K562 (cell line): ENCODE data around the gene KIF9. TPM values are rescaled to one million over a fixed set of nuclear protein-coding genes. Genes with fewer than 3 reads are reported as not detected.

ENCODE experiments used
- ILF3 ChIP-seq: fragments of 450-650 bp; IDR thresholded peaks from 2 replicates; pipeline ENCODE4 v1.6.1; 2018; ENCODE audit warnings: antibody characterized with exemption, mild to moderate bottlenecking, moderate library complexity, borderline replicate concordance
- IRF2 ChIP-seq: sonication (generic); formaldehyde crosslinking; IDR thresholded peaks from 2 replicates; pipeline ENCODE4 v1.8.1; 2022; ENCODE audit warnings: mild to moderate bottlenecking, missing genetic modification reagents
- NFE2 ChIP-seq: IDR thresholded peaks from 2 replicates; pipeline ENCODE4 v1.6.1; 2014; ENCODE audit warnings: antibody characterized with exemption, low read depth
- RBM22 ChIP-seq: fragments of 200-400 bp; formaldehyde crosslinking; IDR thresholded peaks from 2 replicates; pipeline ENCODE4 v1.6.1; 2018; ENCODE audit warnings: low read length, low read depth; ENCODE audit not compliant: poor library complexity, severe bottlenecking
- TEAD2 ChIP-seq: fragments of 450-650 bp; IDR thresholded peaks from 2 replicates; pipeline ENCODE4 v1.6.1; 2016; ENCODE audit warnings: missing genetic modification characterization, control low read depth, missing compliant biosample characterization
- ZEB2 ChIP-seq: fragments of 450-650 bp; IDR thresholded peaks from 2 replicates; pipeline ENCODE4 v1.6.1; 2016
- ZFP36 ChIP-seq: fragments of 150-350 bp; IDR thresholded peaks from 2 replicates; pipeline ENCODE4 v1.6.1; 2018; ENCODE audit warnings: low read length, low read depth; ENCODE audit not compliant: partially characterized antibody
- ZNF699 ChIP-seq: fragments of 250-450 bp; sonication (Bioruptor Pico); IDR thresholded peaks from 2 replicates; pipeline ENCODE4 v1.8.0; 2021; ENCODE audit warnings: mild to moderate bottlenecking, moderate library complexity; ENCODE audit not compliant: insufficient replicate concordance
- polyA plus RNA-seq, 8 experiments: library from polyadenylated mRNA; depleted of rRNA in 4 of 8; stranded (reverse) in 5 of 8; unstranded in 3 of 8; fragments of >200 nt; fragmentation: Nextera tagmentation in 2 of 8; fragmentation: Illumina TruSeq in 1 of 8; extraction: Ambion mirVana in 2 of 8; extraction: Trizol in 1 of 8; gene quantifications; 2 replicates each; pipeline versions ENCODE4 v1.2.1 to v1.2.3, GENCODE V29; 2011 to 2014; ENCODE audit warnings: inconsistent platforms in 1 of 8, missing spikeins in 1 of 8
- total RNA-seq, 7 experiments: library from RNA; depleted of rRNA in 6 of 7; stranded (reverse); fragments of >200 nt in 6 of 7; fragmentation: Illumina TruSeq in 2 of 7; extraction: Trizol in 2 of 7; gene quantifications; 2 replicates each; pipeline versions ENCODE4 v1.2.1 to v1.2.3, GENCODE V29; 2011 to 2021; ENCODE audit warnings: low replicate concordance in 1 of 7
- TF ChIP-seq, protein P1 (sequence below): fragments of 200-800 bp; sonication (Bioruptor generic); IDR thresholded peaks from 2 replicates; pipeline ENCODE4 v1.6.1; 2016; ENCODE audit warnings: missing genetic modification characterization, missing compliant biosample characterization
- TF ChIP-seq, protein P2 (sequence below), 2 experiments: fragments of 200-800 bp in 1 of 2; sonication (Bioruptor generic) in 1 of 2; sonication (generic) in 1 of 2; formaldehyde crosslinking in 1 of 2; IDR thresholded peaks in 1 of 2; conservative IDR thresholded peaks in 1 of 2; 2 replicates each; pipeline versions ENCODE4 v1.5.0 to v1.6.1; 2016 to 2020; ENCODE audit warnings: missing compliant biosample characterization in 1 of 2, missing genetic modification characterization in 1 of 2, missing genetic modification reagents in 1 of 2
- TF ChIP-seq, protein P3 (sequence below): sonication (generic); formaldehyde crosslinking; IDR thresholded peaks from 2 replicates; pipeline ENCODE4 v1.8.0; 2022; ENCODE audit warnings: missing genetic modification reagents, mild to moderate bottlenecking, borderline replicate concordance
- TF ChIP-seq, protein P4 (sequence below): sonication (generic); formaldehyde crosslinking; IDR thresholded peaks from 2 replicates; pipeline ENCODE4 v1.8.0; 2022; ENCODE audit warnings: mild to moderate bottlenecking, missing genetic modification reagents

Gene KIF9
- total and polyA plus RNA-seq, 9 of the 15 experiments (the other 6 are each of a cell fraction or from before 2014, with no cell fraction given) = 16.9 to 56.9 (median 25.0) TPM

- TF ChIP-seq, protein P1, sequence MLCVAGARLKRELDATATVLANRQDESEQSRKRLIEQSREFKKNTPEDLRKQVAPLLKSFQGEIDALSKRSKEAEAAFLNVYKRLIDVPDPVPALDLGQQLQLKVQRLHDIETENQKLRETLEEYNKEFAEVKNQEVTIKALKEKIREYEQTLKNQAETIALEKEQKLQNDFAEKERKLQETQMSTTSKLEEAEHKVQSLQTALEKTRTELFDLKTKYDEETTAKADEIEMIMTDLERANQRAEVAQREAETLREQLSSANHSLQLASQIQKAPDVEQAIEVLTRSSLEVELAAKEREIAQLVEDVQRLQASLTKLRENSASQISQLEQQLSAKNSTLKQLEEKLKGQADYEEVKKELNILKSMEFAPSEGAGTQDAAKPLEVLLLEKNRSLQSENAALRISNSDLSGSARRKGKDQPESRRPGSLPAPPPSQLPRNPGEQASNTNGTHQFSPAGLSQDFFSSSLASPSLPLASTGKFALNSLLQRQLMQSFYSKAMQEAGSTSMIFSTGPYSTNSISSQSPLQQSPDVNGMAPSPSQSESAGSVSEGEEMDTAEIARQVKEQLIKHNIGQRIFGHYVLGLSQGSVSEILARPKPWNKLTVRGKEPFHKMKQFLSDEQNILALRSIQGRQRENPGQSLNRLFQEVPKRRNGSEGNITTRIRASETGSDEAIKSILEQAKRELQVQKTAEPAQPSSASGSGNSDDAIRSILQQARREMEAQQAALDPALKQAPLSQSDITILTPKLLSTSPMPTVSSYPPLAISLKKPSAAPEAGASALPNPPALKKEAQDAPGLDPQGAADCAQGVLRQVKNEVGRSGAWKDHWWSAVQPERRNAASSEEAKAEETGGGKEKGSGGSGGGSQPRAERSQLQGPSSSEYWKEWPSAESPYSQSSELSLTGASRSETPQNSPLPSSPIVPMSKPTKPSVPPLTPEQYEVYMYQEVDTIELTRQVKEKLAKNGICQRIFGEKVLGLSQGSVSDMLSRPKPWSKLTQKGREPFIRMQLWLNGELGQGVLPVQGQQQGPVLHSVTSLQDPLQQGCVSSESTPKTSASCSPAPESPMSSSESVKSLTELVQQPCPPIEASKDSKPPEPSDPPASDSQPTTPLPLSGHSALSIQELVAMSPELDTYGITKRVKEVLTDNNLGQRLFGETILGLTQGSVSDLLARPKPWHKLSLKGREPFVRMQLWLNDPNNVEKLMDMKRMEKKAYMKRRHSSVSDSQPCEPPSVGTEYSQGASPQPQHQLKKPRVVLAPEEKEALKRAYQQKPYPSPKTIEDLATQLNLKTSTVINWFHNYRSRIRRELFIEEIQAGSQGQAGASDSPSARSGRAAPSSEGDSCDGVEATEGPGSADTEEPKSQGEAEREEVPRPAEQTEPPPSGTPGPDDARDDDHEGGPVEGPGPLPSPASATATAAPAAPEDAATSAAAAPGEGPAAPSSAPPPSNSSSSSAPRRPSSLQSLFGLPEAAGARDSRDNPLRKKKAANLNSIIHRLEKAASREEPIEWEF (CRISPR knock-in tag) = peak; percentile 31; the same call in 1 of the 2 replicates
- TF ChIP-seq, protein P2, sequence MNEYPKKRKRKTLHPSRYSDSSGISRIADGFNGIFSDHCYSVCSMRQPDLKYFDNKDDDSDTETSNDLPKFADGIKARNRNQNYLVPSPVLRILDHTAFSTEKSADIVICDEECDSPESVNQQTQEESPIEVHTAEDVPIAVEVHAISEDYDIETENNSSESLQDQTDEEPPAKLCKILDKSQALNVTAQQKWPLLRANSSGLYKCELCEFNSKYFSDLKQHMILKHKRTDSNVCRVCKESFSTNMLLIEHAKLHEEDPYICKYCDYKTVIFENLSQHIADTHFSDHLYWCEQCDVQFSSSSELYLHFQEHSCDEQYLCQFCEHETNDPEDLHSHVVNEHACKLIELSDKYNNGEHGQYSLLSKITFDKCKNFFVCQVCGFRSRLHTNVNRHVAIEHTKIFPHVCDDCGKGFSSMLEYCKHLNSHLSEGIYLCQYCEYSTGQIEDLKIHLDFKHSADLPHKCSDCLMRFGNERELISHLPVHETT (CRISPR knock-in tag; conservative IDR thresholded peaks at IDR 0.05 in 1 of 2, IDR thresholded peaks at IDR 0.05 in 1 of 2) = peak in 1 of 2 experiments; percentile 39; a peak in 1 of 4 replicates
- TF ChIP-seq IRF2 (CRISPR knock-in tag) (no peak), RBM22 (no peak), TEAD2 (no peak), NFE2 (no peak; the same call in 1 of the 2 replicates), ILF3 (peak; percentile 86), ZNF699 (CRISPR knock-in tag) (no peak), ZEB2 (peak; percentile 79; the same call in 1 of the 2 replicates), ZFP36 (no peak)
- TF ChIP-seq, protein P3, sequence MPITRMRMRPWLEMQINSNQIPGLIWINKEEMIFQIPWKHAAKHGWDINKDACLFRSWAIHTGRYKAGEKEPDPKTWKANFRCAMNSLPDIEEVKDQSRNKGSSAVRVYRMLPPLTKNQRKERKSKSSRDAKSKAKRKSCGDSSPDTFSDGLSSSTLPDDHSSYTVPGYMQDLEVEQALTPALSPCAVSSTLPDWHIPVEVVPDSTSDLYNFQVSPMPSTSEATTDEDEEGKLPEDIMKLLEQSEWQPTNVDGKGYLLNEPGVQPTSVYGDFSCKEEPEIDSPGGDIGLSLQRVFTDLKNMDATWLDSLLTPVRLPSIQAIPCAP (CRISPR knock-in tag) = no peak
- TF ChIP-seq, protein P4, sequence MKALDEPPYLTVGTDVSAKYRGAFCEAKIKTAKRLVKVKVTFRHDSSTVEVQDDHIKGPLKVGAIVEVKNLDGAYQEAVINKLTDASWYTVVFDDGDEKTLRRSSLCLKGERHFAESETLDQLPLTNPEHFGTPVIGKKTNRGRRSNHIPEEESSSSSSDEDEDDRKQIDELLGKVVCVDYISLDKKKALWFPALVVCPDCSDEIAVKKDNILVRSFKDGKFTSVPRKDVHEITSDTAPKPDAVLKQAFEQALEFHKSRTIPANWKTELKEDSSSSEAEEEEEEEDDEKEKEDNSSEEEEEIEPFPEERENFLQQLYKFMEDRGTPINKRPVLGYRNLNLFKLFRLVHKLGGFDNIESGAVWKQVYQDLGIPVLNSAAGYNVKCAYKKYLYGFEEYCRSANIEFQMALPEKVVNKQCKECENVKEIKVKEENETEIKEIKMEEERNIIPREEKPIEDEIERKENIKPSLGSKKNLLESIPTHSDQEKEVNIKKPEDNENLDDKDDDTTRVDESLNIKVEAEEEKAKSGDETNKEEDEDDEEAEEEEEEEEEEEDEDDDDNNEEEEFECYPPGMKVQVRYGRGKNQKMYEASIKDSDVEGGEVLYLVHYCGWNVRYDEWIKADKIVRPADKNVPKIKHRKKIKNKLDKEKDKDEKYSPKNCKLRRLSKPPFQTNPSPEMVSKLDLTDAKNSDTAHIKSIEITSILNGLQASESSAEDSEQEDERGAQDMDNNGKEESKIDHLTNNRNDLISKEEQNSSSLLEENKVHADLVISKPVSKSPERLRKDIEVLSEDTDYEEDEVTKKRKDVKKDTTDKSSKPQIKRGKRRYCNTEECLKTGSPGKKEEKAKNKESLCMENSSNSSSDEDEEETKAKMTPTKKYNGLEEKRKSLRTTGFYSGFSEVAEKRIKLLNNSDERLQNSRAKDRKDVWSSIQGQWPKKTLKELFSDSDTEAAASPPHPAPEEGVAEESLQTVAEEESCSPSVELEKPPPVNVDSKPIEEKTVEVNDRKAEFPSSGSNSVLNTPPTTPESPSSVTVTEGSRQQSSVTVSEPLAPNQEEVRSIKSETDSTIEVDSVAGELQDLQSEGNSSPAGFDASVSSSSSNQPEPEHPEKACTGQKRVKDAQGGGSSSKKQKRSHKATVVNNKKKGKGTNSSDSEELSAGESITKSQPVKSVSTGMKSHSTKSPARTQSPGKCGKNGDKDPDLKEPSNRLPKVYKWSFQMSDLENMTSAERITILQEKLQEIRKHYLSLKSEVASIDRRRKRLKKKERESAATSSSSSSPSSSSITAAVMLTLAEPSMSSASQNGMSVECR = no peak
Measured at GRCh38 chr3:47315069-47315647, 32.6 kb upstream of the KIF9 start (continued).
